Frontal cortex (tissue), 4 donors: ENCODE results near the gene DNAJC5. TPM values are rescaled to one million over a fixed set of nuclear protein-coding genes. Genes with fewer than 3 reads are reported as not detected.

Experiments
- DNase-seq, 2 donors: peaks; one replicate each; pipeline ENCODE4 v3.0.0; 2012; ENCODE audit warnings: low spot score in 2 of 2
- FAIRE-seq: peaks from 2 replicates; lab custom pipeline; 2012; peaks lifted over from hg19 to GRCh38; lab: Jason Lieb, UNC
- total RNA-seq: library from RNA; depleted of rRNA; stranded (reverse); fragments of >200 nt; gene quantifications from one replicate; pipeline ENCODE4 v1.2.3, GENCODE V29; 2014
- donor health status: control.
- donor health status: control.
- donor health status: control.

The DNAJC5 gene
- total RNA-seq, 1 donor from 2014 or later, result 102 TPM

GRCh38 chr20:63933646-63934045 lies 38.7 kb downstream of the DNAJC5 start:
- FAIRE-seq (no peak), DNase-seq (no peak)

GRCh38 chr20:63934271-63935068 lies 39.5 kb downstream of the DNAJC5 start:
- no peak for DNase-seq

DNA sequence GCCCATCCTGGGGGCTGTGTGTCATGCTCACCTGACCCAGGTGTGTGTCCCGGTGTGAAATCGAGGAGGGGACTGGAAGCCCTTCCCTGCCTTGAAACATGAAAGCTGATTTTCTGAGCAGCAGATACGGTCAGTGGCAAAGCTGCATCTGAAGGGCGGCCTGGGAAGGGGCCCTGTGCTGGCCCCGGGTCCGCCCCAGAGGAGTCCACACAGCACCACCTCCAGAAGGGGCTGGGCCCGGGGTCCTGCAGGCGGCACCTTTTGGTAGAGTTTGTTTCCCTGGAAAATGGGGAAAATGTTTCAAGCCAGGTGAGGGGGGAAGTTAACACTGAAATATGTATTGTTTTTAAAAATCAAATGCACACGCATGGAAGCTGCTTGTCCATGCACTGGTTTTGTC lies 40.5 kb downstream of the DNAJC5 start:
- FAIRE-seq (no peak), DNase-seq (no peak)

More at GRCh38 chr20:63934271-63935068, 39.5 kb downstream of the DNAJC5 start:
- FAIRE-seq, result no peak

GRCh38 chr20:63937596-63937995 lies 42.7 kb downstream of the DNAJC5 start:
- no peak for FAIRE-seq
- no peak for DNase-seq

- DNase-seq, result no peak
- FAIRE-seq, result no peak
These were observed 44.4 kb downstream of the DNAJC5 start for GRCh38 chr20:63939061-63939935.

DNA sequence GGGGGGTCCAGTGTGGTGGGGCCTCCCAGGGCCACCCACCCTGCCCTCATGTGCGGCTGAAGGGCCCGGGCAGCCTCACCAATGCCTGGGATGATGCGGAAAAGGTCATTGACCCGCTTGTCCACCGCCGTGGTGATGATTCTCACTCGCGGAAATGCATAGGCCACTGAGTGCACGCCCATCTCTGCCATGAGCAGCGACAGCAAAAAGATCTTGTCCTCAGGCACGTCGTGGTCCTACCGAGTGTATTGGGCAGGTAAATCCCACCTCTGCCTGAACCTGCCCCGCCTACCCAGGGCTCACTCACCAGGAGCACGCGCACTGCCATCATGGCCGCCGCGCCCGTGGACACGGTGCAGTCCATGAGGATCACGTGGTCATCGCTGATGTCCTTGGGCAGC lies 45.1 kb downstream of the DNAJC5 start:
- DNase-seq, result no peak
- no peak for FAIRE-seq

DNA sequence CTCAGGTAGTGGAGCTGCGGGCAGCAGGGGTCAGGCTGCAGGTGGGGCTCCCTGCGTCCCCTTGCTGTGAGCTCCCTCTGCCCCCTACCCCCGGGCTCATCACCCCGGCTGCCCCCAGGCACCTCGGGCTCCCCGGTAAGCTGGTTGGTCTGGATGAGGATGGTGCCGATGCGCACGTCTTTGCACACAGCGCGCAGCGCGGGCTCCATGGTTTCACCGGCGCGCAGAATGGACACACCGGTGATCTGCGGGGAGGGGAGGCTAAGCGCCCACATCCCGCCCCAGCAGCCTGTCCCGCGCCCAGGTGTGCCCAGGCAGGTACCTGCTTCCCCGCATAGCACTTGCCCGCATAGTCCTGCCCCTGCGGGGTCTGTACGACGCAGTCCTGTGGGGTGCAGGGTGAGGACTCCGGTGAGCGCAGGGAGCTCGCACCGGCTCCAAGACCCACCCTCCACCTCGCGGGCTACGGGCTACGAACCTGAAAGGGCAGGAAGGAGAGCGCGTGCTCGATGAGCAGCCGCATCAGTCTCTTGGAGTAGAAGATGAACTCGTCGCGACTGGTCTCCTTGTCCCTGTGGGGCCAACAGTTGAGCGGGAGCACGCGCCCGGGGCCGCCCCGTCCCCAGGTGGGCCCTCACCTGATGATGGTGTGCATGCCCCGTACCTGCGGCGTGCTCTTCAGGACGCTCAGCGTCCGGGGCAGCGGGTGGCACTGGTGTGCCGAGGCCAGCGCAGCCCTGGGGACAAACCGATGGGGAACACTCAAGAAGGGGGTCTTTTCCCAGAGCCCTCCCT lies 45.7 kb downstream of the DNAJC5 start:
- DNase-seq (no peak), FAIRE-seq (no peak)

GRCh38 chr20:63941282-63942081 lies 46.6 kb downstream of the DNAJC5 start:
- FAIRE-seq (no peak), DNase-seq (no peak)

DNA sequence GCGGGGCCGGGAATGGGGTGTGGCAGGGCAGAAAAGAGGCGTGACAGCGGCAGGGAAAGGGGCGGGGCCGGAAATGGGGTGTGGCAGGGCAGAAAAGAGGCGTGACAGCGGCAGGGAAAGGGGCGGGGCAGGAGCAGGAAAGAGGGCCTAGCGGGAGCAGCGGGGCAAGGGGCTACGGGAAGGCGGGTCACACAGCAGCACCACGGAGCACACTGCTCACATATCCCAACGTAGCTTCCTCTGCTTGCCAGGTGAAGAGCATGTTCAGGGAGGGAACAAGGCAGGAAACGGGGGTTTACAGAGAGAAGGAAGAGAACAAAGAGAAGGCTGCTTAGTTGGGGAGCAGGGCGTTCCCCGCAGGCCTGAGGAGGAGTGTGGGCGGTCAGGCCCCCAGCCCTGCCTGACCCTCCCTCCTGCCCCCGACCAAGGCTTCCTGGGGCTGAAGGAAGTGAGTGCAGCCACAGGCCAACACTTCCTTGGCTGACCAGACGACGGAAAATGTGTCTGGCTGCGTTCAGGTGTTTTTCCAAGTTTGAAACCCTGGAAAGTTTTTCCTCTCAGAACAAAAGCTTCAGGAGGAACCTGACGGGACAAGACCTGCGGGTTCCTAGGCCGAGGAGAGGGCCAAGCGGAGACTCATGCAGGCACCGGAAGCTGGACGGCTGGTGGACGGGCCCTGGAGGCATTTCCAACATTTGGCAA lies 47.5 kb downstream of the DNAJC5 start:
- DNase-seq (no peak), FAIRE-seq (no peak)

DNA sequence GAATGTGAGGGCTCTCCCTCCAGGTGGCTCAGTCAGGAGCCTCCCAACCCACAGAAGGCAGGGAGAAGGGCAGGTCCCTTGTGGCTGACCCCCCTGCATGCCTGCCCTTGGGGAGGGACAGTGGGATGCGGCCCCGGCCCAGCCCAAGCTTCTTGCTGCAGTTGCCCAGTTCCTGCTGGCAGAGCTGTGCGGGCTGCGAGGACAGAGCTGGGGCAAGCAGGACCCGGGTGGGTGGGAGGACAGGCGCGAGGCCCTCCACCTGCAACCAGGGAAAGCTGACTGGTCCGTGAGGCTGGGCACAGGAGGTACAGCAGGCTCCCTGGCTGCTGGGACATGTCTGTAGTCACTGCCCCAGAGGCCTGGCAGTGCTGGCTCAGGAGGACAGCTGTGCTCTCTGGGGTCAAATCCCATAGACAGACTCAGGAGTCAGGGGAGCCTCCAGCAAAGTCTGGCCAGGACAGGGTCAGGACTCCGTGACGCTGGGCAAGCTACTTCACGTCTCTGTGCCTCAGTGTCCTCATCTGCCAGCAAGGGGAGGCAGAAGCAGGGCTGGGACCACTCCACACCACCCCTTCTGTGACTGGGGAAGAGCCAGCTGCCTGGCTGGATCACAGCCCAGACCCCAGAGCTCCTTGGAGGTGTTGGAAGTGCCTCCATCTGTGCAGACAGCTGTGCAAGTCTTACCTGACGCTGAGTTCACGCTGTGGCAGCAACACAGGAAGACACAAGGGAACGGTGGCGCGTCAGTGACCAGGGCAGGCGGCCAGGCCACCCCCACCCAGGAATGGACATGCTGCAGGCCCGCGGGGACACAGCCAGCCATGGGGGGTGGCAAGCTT lies 48.3 kb downstream of the DNAJC5 start:
- FAIRE-seq, result no peak
- no peak for DNase-seq

DNA sequence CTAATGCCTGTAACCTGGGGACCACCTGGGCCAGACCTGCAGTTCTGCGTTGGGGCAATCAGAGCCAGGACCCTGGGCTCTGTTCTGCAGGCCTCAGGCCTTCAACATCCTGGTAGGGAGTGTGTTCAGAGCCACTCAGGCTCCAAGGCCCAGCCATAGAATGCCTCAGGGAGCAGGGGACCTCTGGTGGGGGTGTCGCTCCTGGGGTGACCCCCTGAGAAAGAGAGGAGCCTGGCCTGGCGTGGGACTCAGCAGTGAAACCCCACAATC lies 48.8 kb downstream of the DNAJC5 start:
- FAIRE-seq (no peak), DNase-seq (no peak)

- FAIRE-seq (no peak), DNase-seq (no peak)
These were observed 49.4 kb downstream of the DNAJC5 start for GRCh38 chr20:63944078-63944941.

- DNase-seq (no peak), FAIRE-seq (no peak)
These were observed 50.2 kb downstream of the DNAJC5 start for GRCh38 chr20:63945031-63945658.

DNA sequence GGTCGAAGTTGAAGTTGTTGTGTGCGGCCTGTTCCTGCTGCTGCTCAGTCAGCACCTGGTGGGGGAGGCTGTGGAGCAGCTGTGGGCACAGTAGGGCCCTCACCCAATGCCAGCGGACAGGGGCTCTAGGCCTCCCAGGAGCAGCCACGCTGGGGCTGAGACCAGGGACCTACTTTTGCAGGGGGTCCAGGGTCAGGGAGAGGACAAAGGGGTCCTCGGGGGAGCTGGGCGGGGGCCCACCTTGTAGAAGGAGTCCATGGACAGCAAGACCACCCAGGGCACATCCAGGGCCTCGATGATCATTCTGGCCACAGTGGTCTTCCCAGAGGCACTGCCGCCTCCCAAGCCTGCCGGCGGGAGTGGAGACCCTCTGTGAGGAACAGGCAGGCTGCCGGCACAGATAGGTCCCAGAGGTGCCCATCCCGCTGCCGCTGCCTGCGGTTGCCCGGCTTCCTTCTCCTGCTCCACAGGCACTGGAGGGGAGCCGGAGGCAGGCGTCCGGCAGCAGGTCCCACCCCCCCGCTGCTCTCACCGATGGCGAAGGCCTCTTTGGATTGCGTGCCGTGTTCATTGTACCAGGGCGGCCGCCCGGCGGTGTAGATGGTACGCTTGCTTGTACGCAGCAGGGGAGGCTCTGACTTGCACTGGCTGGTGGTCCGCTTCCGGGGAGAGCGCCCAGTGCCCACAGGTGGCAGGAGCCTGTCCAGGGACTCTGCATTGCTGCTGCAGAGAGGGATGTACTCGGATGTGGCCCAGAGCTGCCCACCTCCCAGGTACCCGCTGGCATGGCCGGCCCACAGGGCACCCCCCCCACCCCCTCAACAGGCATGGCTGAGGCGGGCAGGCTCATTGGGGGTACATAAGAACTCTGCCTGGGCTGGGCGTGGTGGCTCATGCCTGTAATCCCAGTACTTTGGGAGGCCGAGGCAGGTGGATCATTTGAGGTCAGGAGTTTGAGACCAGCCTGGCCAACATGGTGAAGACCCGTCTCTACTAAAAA lies 51.3 kb downstream of the DNAJC5 start:
- no peak for FAIRE-seq
- DNase-seq, result no peak

GRCh38 chr20:63946986-63947637 lies 52.2 kb downstream of the DNAJC5 start:
- FAIRE-seq (no peak), DNase-seq (no peak)
